H1 (cell line): ENCODE results near the gene ZFTA. TPM values are rescaled to one million over a fixed set of nuclear protein-coding genes. Genes with fewer than 3 reads are reported as not detected.

ENCODE experiments used
- CREB1 ChIP-seq: IDR thresholded peaks from 2 replicates; pipeline ENCODE4 v1.6.1; 2012; ENCODE audit warnings: inconsistent platforms
- EGR1 ChIP-seq: IDR thresholded peaks from 2 replicates; pipeline ENCODE4 v1.6.1; 2011; ENCODE audit warnings: low read depth, low read length, borderline replicate concordance
- EP300 ChIP-seq, 2 experiments: IDR thresholded peaks; 1 replicate in 1 of 2; 2 replicates in 1 of 2; pipeline ENCODE4 v1.6.1; 2011 to 2012; ENCODE audit warnings: low read depth in 2 of 2, low read length in 2 of 2, mild to moderate bottlenecking in 2 of 2, borderline replicate concordance in 1 of 2, inconsistent platforms in 1 of 2, moderate library complexity in 1 of 2
- EZH2 ChIP-seq: fragments of 200-600 bp; sonication (generic); IDR thresholded peaks from 2 replicates; pipeline ENCODE4 v1.7.1; 2012; ENCODE audit warnings: low read depth, mild to moderate bottlenecking, moderate library complexity, low read length, inconsistent platforms; ENCODE audit not compliant: severe bottlenecking
- FOSL1 ChIP-seq: IDR thresholded peaks from 2 replicates; pipeline ENCODE4 v1.6.1; 2011; ENCODE audit warnings: mild to moderate bottlenecking, low read depth, low read length, moderate library complexity; ENCODE audit not compliant: insufficient read depth
- JUND ChIP-seq: IDR thresholded peaks from 2 replicates; pipeline ENCODE4 v1.6.1; 2011; ENCODE audit warnings: mild to moderate bottlenecking, improper control_type of control experiment, low read length
- POLR2A ChIP-seq, 2 experiments: IDR thresholded peaks; 1 replicate in 1 of 2; 2 replicates in 1 of 2; pipeline ENCODE4 v1.6.1; 2011; ENCODE audit warnings: low read depth in 2 of 2, low read length in 2 of 2, mild to moderate bottlenecking in 2 of 2; ENCODE audit errors: control extremely low read depth in 1 of 2
- POU5F1 ChIP-seq: IDR thresholded peaks from 2 replicates; pipeline ENCODE4 v1.6.1; 2011; ENCODE audit warnings: low read depth, mild to moderate bottlenecking, low read length, moderate library complexity
- RXRA ChIP-seq: IDR thresholded peaks from 2 replicates; pipeline ENCODE4 v1.6.1; 2011; ENCODE audit warnings: low read depth, mild to moderate bottlenecking, low read length, moderate library complexity; ENCODE audit not compliant: insufficient read depth
- SAP30 ChIP-seq: fragments of 300-600 bp; sonication (generic); IDR thresholded peaks from 2 replicates; pipeline ENCODE4 v1.7.1; 2012; ENCODE audit warnings: low read length, moderate library complexity, mild to moderate bottlenecking, inconsistent platforms; ENCODE audit not compliant: insufficient read depth, insufficient replicate concordance
- polyA plus RNA-seq, 7 experiments: library from polyadenylated mRNA; depleted of rRNA in 3 of 7; stranded (reverse) in 5 of 7; unstranded in 2 of 7; fragments of >200 nt in 5 of 7; fragments of 200-250 nt in 2 of 7; gene quantifications; 1 replicate in 5 of 7; 2 replicates in 1 of 7; 4 replicates in 1 of 7; pipeline versions ENCODE4 v1.2.1 to v1.2.3, GENCODE V29; 2011 to 2013; ENCODE audit warnings: missing spikeins in 2 of 7, mixed read lengths in 2 of 7
- total RNA-seq: library from RNA; stranded (reverse); fragmentation: NEBNext Ultra II Directional; extraction: Animal tissue kit (Norgen Biotek cat#: 25700); gene quantifications from 2 replicates; pipeline ENCODE4 v1.2.1, GENCODE V29; 2021

Gene ZFTA
- total and polyA plus RNA-seq, 2 of the 8 experiments (the other 6 are each of a cell fraction or from before 2014, with no cell fraction given), result 9.5 to 34.0 TPM

- TF ChIP-seq EZH2, result no peak
- no peak for TF ChIP-seq EGR1
- TF ChIP-seq SAP30, result no peak
- no peak for TF ChIP-seq POLR2A (IDR thresholded peaks at IDR 0.05; ENCODE audit: control extremely low read depth in 1 of 2, low read depth in 2 of 2, low read length in 2 of 2)
- no peak for TF ChIP-seq RXRA
- no peak for TF ChIP-seq POU5F1
- no peak for TF ChIP-seq CREB1
- no peak for TF ChIP-seq FOSL1
- TF ChIP-seq JUND, result no peak
- TF ChIP-seq EP300 (IDR thresholded peaks at IDR 0.05; ENCODE audit: borderline replicate concordance in 1 of 2, low read depth in 2 of 2, low read length in 2 of 2), result no peak
Observed at GRCh38 chr11:63756919-63757761, 11.4 kb downstream of the ZFTA start (continued).
